IPS-15b (cell line): ENCODE data around the gene PLEKHM1.

Experiments used
- H3K27me3 ChIP-seq: one replicate; pipeline ENCODE4 v1.6.1; 2013; ENCODE audit warnings: low read length; ENCODE audit not compliant: control insufficient read depth, insufficient read depth
- H3K36me3 ChIP-seq: one replicate; pipeline ENCODE4 v1.6.1; 2013; ENCODE audit warnings: low read length; ENCODE audit not compliant: control insufficient read depth, insufficient read depth
- H3K4me1 ChIP-seq: one replicate; pipeline ENCODE4 v1.6.1; 2013; ENCODE audit warnings: mild to moderate bottlenecking, low read length; ENCODE audit not compliant: control insufficient read depth, insufficient read depth
- H3K4me3 ChIP-seq: one replicate; pipeline ENCODE4 v1.5.1; 2013; ENCODE audit warnings: low read depth, low read length
- H3K9ac ChIP-seq: one replicate; pipeline ENCODE4 v1.6.1; 2013; ENCODE audit warnings: low read depth, mild to moderate bottlenecking, low read length
- H3K9me3 ChIP-seq: one replicate; pipeline ENCODE4 v1.6.1; 2013; ENCODE audit warnings: mild to moderate bottlenecking, low read length; ENCODE audit not compliant: control insufficient read depth, insufficient read depth

The PLEKHM1 gene

GRCh38 chr17:45436625-45437464 lies 53.7 kb downstream of the PLEKHM1 start:
- H3K36me3 ChIP-seq = no peaks in the 10 kb centered on the region
- H3K9ac ChIP-seq = no peak overlapping the region
- H3K4me3 ChIP-seq = no peak overlapping the region
- peaks cover 9% of the 10 kb centered on the region for H3K4me1 ChIP-seq
- peaks cover 8% of the 10 kb centered on the region for H3K27me3 ChIP-seq
- H3K9me3 ChIP-seq = no peaks in the 10 kb centered on the region

- H3K4me1 ChIP-seq = peaks cover 9% of the 10 kb centered on the region
- peaks cover 8% of the 10 kb centered on the region for H3K27me3 ChIP-seq
- H3K9me3 ChIP-seq = no peaks in the 10 kb centered on the region
- no peak overlapping the region for H3K9ac ChIP-seq
- H3K4me3 ChIP-seq = no peak overlapping the region
- no peaks in the 10 kb centered on the region for H3K36me3 ChIP-seq
These were observed 54.4 kb downstream of the PLEKHM1 start for GRCh38 chr17:45436161-45436560.

GRCh38 chr17:45435481-45435880 lies 55.0 kb downstream of the PLEKHM1 start:
- H3K4me1 ChIP-seq = peaks cover 9% of the 10 kb centered on the region
- no peak overlapping the region for H3K9ac ChIP-seq

GRCh38 chr17:45433159-45433535 lies 57.4 kb downstream of the PLEKHM1 start:
- no peak overlapping the region for H3K9ac ChIP-seq
- H3K4me3 ChIP-seq = peak overlapping the region; percentile 43
- peaks cover 4% of the 10 kb centered on the region for H3K4me1 ChIP-seq

More at GRCh38 chr17:45435481-45435880, 55.0 kb downstream of the PLEKHM1 start:
- Histone ChIP-seq H3K9me3 (no peaks in the 10 kb centered on the region), H3K4me3 (no peak overlapping the region), H3K36me3 (no peaks in the 10 kb centered on the region), H3K27me3 (peaks cover 11% of the 10 kb centered on the region)

GRCh38 chr17:45432405-45433158 lies 57.9 kb downstream of the PLEKHM1 start, which contains the start of gene ARHGAP27:
TSS of gene ARHGAP27 (minus strand) at chr17:45432870. CDS start at chr17:45430279, 2,591 bp downstream.
- Histone ChIP-seq H3K9ac (no peak within 1 kb of the TSS), H3K4me1 (peaks cover 4% of the 10 kb centered on the region), H3K36me3 (no peaks in the 10 kb centered on the region), H3K9me3 (no peaks in the 10 kb centered on the region), H3K4me3 (peak within 1 kb of the TSS; percentile 84), H3K27me3 (peaks cover 30% of the 10 kb centered on the region)

More at GRCh38 chr17:45433159-45433535, 57.4 kb downstream of the PLEKHM1 start:
- H3K36me3 ChIP-seq = no peaks in the 10 kb centered on the region
- H3K27me3 ChIP-seq = peaks cover 29% of the 10 kb centered on the region
- H3K9me3 ChIP-seq = no peaks in the 10 kb centered on the region

GRCh38 chr17:45431531-45432404 lies 58.8 kb downstream of the PLEKHM1 start:
- peaks cover 33% of the 10 kb centered on the region for H3K27me3 ChIP-seq
- H3K9ac ChIP-seq = no peak overlapping the region
- H3K9me3 ChIP-seq = no peaks in the 10 kb centered on the region
- peaks cover 4% of the 10 kb centered on the region for H3K4me1 ChIP-seq
- no peaks in the 10 kb centered on the region for H3K36me3 ChIP-seq
- peak overlapping the region; percentile 84 for H3K4me3 ChIP-seq

- peaks cover 35% of the 10 kb centered on the region for H3K27me3 ChIP-seq
These were observed 59.6 kb downstream of the PLEKHM1 start for GRCh38 chr17:45430738-45431530.

GRCh38 chr17:45430006-45430737 lies 60.3 kb downstream of the PLEKHM1 start:
- peak overlapping the region; percentile 84 for H3K4me3 ChIP-seq

More at GRCh38 chr17:45430738-45431530, 59.6 kb downstream of the PLEKHM1 start:
- peak overlapping the region; percentile 84 for H3K4me3 ChIP-seq
- no peaks in the 10 kb centered on the region for H3K9me3 ChIP-seq
- H3K4me1 ChIP-seq = peaks cover 4% of the 10 kb centered on the region
- H3K36me3 ChIP-seq = no peaks in the 10 kb centered on the region
- no peak overlapping the region for H3K9ac ChIP-seq

GRCh38 chr17:45429339-45430005 lies 61.0 kb downstream of the PLEKHM1 start:
- no peaks in the 10 kb centered on the region for H3K9me3 ChIP-seq

More at GRCh38 chr17:45430006-45430737, 60.3 kb downstream of the PLEKHM1 start:
- no peaks in the 10 kb centered on the region for H3K9me3 ChIP-seq
- H3K36me3 ChIP-seq = no peaks in the 10 kb centered on the region
- H3K9ac ChIP-seq = no peak overlapping the region
- H3K27me3 ChIP-seq = peaks cover 35% of the 10 kb centered on the region
- H3K4me1 ChIP-seq = peaks cover 4% of the 10 kb centered on the region

GRCh38 chr17:45428931-45429338 lies 61.6 kb downstream of the PLEKHM1 start:
- H3K4me1 ChIP-seq = peaks cover 4% of the 10 kb centered on the region
- H3K36me3 ChIP-seq = no peaks in the 10 kb centered on the region
- H3K9ac ChIP-seq = no peak overlapping the region
- peaks cover 35% of the 10 kb centered on the region for H3K27me3 ChIP-seq
- no peaks in the 10 kb centered on the region for H3K9me3 ChIP-seq
- peak overlapping the region; percentile 54 for H3K4me3 ChIP-seq

More at GRCh38 chr17:45429339-45430005, 61.0 kb downstream of the PLEKHM1 start:
- H3K36me3 ChIP-seq = no peaks in the 10 kb centered on the region
- no peak overlapping the region for H3K9ac ChIP-seq
- peaks cover 35% of the 10 kb centered on the region for H3K27me3 ChIP-seq
- peaks cover 4% of the 10 kb centered on the region for H3K4me1 ChIP-seq
- peak overlapping the region; percentile 84 for H3K4me3 ChIP-seq
